ENCODE results near the gene WNT7A.

The WNT7A gene

GRCh38 chr3:13853978-13854296 lies 25.9 kb downstream of the WNT7A start:
- no peak overlapping the region for H3K9ac ChIP-seq (ENCODE audit: low read length in 2 of 2)
- H3K4me3 ChIP-seq (ENCODE audit: low read length in 2 of 2), result no peak overlapping the region
- peaks cover 0 to 3% of the 10 kb centered on the region in 2 donors for H3K9me3 ChIP-seq (ENCODE audit: control insufficient read depth in 2 of 2, low read length in 2 of 2)
- peaks cover 2 to 20% of the 10 kb centered on the region in 2 donors for H3K27me3 ChIP-seq (ENCODE audit: control insufficient read depth in 1 of 2, insufficient read depth in 2 of 2, low read length in 2 of 2)
- H3K4me1 ChIP-seq (ENCODE audit: control insufficient read depth, insufficient read depth, low read length), result no peaks in the 10 kb centered on the region
- no peak overlapping the region for H3K27ac ChIP-seq (ENCODE audit: low read length)
- H3K36me3 ChIP-seq (ENCODE audit: control insufficient read depth in 2 of 2, insufficient read depth in 2 of 2, low read length in 2 of 2), result no peaks in the 10 kb centered on the region

GRCh38 chr3:13853256-13853977 lies 26.5 kb downstream of the WNT7A start:
- no peak overlapping the region for H3K27ac ChIP-seq (ENCODE audit: low read length)
- H3K4me1 ChIP-seq (ENCODE audit: control insufficient read depth, insufficient read depth, low read length), result no peaks in the 10 kb centered on the region
- H3K36me3 ChIP-seq (ENCODE audit: control insufficient read depth in 2 of 2, insufficient read depth in 2 of 2, low read length in 2 of 2), result no peaks in the 10 kb centered on the region
- H3K9me3 ChIP-seq (ENCODE audit: control insufficient read depth in 2 of 2, low read length in 2 of 2), result peaks cover 0 to 4% of the 10 kb centered on the region in 2 donors
- H3K27me3 ChIP-seq (ENCODE audit: control insufficient read depth in 1 of 2, insufficient read depth in 2 of 2, low read length in 2 of 2), result peaks cover 2 to 15% of the 10 kb centered on the region in 2 donors
- no peak overlapping the region for H3K4me3 ChIP-seq (ENCODE audit: low read length in 2 of 2)
- H3K9ac ChIP-seq (ENCODE audit: low read length in 2 of 2), result no peak overlapping the region

- H3K9me3 ChIP-seq (ENCODE audit: control insufficient read depth in 2 of 2, low read length in 2 of 2), result peaks cover 0 to 4% of the 10 kb centered on the region in 2 donors
- no peaks in the 10 kb centered on the region for H3K4me1 ChIP-seq (ENCODE audit: control insufficient read depth, insufficient read depth, low read length)
- H3K4me3 ChIP-seq (ENCODE audit: low read length in 2 of 2), result no peak overlapping the region
- H3K9ac ChIP-seq (ENCODE audit: low read length in 2 of 2), result no peak overlapping the region
- peaks cover 2 to 12% of the 10 kb centered on the region in 2 donors for H3K27me3 ChIP-seq (ENCODE audit: control insufficient read depth in 1 of 2, insufficient read depth in 2 of 2, low read length in 2 of 2)
- H3K36me3 ChIP-seq (ENCODE audit: control insufficient read depth in 2 of 2, insufficient read depth in 2 of 2, low read length in 2 of 2), result no peaks in the 10 kb centered on the region
- no peak overlapping the region for H3K27ac ChIP-seq (ENCODE audit: low read length)
These were observed 27.2 kb downstream of the WNT7A start for GRCh38 chr3:13852638-13853009.

- Histone ChIP-seq H3K4me3 (ENCODE audit: low read length in 2 of 2) (no peak overlapping the region), H3K36me3 (ENCODE audit: control insufficient read depth in 2 of 2, insufficient read depth in 2 of 2, low read length in 2 of 2) (no peaks in the 10 kb centered on the region), H3K27me3 (ENCODE audit: control insufficient read depth in 1 of 2, insufficient read depth in 2 of 2, low read length in 2 of 2) (peaks cover 2 to 12% of the 10 kb centered on the region in 2 donors), H3K9me3 (ENCODE audit: control insufficient read depth in 2 of 2, low read length in 2 of 2) (peaks cover 0 to 4% of the 10 kb centered on the region in 2 donors), H3K9ac (ENCODE audit: low read length in 2 of 2) (no peak overlapping the region), H3K4me1 (ENCODE audit: control insufficient read depth, insufficient read depth, low read length) (no peaks in the 10 kb centered on the region), H3K27ac (ENCODE audit: low read length) (no peak overlapping the region)
These were observed 27.8 kb downstream of the WNT7A start for GRCh38 chr3:13851997-13852637.

- no peaks in the 10 kb centered on the region for H3K36me3 ChIP-seq (ENCODE audit: control insufficient read depth in 2 of 2, insufficient read depth in 2 of 2, low read length in 2 of 2)
- no peak overlapping the region for H3K27ac ChIP-seq (ENCODE audit: low read length)
- H3K4me3 ChIP-seq (ENCODE audit: low read length in 2 of 2), result no peak overlapping the region
- peaks cover 0 to 4% of the 10 kb centered on the region in 2 donors for H3K9me3 ChIP-seq (ENCODE audit: control insufficient read depth in 2 of 2, low read length in 2 of 2)
- no peak overlapping the region for H3K9ac ChIP-seq (ENCODE audit: low read length in 2 of 2)
- H3K27me3 ChIP-seq (ENCODE audit: control insufficient read depth in 1 of 2, insufficient read depth in 2 of 2, low read length in 2 of 2), result peaks cover 0 to 11% of the 10 kb centered on the region in 2 donors
- no peaks in the 10 kb centered on the region for H3K4me1 ChIP-seq (ENCODE audit: control insufficient read depth, insufficient read depth, low read length)
These were observed 28.6 kb downstream of the WNT7A start for GRCh38 chr3:13851091-13851849.

- Histone ChIP-seq H3K9me3 (ENCODE audit: control insufficient read depth in 2 of 2, low read length in 2 of 2) (peaks cover 0 to 4% of the 10 kb centered on the region in 2 donors), H3K4me1 (ENCODE audit: control insufficient read depth, insufficient read depth, low read length) (no peaks in the 10 kb centered on the region), H3K4me3 (ENCODE audit: low read length in 2 of 2) (no peak overlapping the region), H3K27me3 (ENCODE audit: control insufficient read depth in 1 of 2, insufficient read depth in 2 of 2, low read length in 2 of 2) (peaks cover 2 to 15% of the 10 kb centered on the region in 2 donors), H3K27ac (ENCODE audit: low read length) (no peak overlapping the region), H3K9ac (ENCODE audit: low read length in 2 of 2) (no peak overlapping the region), H3K36me3 (ENCODE audit: control insufficient read depth in 2 of 2, insufficient read depth in 2 of 2, low read length in 2 of 2) (no peaks in the 10 kb centered on the region)
These were observed 29.5 kb downstream of the WNT7A start for GRCh38 chr3:13850161-13850945.

- H3K36me3 ChIP-seq (ENCODE audit: control insufficient read depth in 2 of 2, insufficient read depth in 2 of 2, low read length in 2 of 2), result no peaks in the 10 kb centered on the region
- H3K27me3 ChIP-seq (ENCODE audit: control insufficient read depth in 1 of 2, insufficient read depth in 2 of 2, low read length in 2 of 2), result peaks cover 2 to 18% of the 10 kb centered on the region in 2 donors
- no peak overlapping the region for H3K4me3 ChIP-seq (ENCODE audit: low read length in 2 of 2)
- H3K4me1 ChIP-seq (ENCODE audit: control insufficient read depth, insufficient read depth, low read length), result no peaks in the 10 kb centered on the region
- H3K9me3 ChIP-seq (ENCODE audit: control insufficient read depth in 2 of 2, low read length in 2 of 2), result peaks cover 0 to 4% of the 10 kb centered on the region in 2 donors
- H3K27ac ChIP-seq (ENCODE audit: low read length), result no peak overlapping the region
- no peak overlapping the region for H3K9ac ChIP-seq (ENCODE audit: low read length in 2 of 2)
These were observed 30.9 kb downstream of the WNT7A start for GRCh38 chr3:13849018-13849417.

GRCh38 chr3:13846716-13847570 lies 32.9 kb downstream of the WNT7A start:
- Histone ChIP-seq H3K27me3 (ENCODE audit: control insufficient read depth in 1 of 2, insufficient read depth in 2 of 2, low read length in 2 of 2) (peaks cover 2 to 15% of the 10 kb centered on the region in 2 donors), H3K27ac (ENCODE audit: low read length) (no peak overlapping the region), H3K36me3 (ENCODE audit: control insufficient read depth in 2 of 2, insufficient read depth in 2 of 2, low read length in 2 of 2) (no peaks in the 10 kb centered on the region), H3K4me3 (ENCODE audit: low read length in 2 of 2) (no peak overlapping the region), H3K9me3 (ENCODE audit: control insufficient read depth in 2 of 2, low read length in 2 of 2) (peaks cover 0 to 4% of the 10 kb centered on the region in 2 donors), H3K4me1 (ENCODE audit: control insufficient read depth, insufficient read depth, low read length) (no peaks in the 10 kb centered on the region), H3K9ac (ENCODE audit: low read length in 2 of 2) (no peak overlapping the region)

- H3K27me3 ChIP-seq (ENCODE audit: control insufficient read depth in 1 of 2, insufficient read depth in 2 of 2, low read length in 2 of 2), result peaks cover 2 to 17% of the 10 kb centered on the region in 2 donors
- peaks cover 0 to 4% of the 10 kb centered on the region in 2 donors for H3K9me3 ChIP-seq (ENCODE audit: control insufficient read depth in 2 of 2, low read length in 2 of 2)
- H3K9ac ChIP-seq (ENCODE audit: low read length in 2 of 2), result no peak overlapping the region
- no peak overlapping the region for H3K27ac ChIP-seq (ENCODE audit: low read length)
- H3K4me3 ChIP-seq (ENCODE audit: low read length in 2 of 2), result no peak overlapping the region
- no peaks in the 10 kb centered on the region for H3K4me1 ChIP-seq (ENCODE audit: control insufficient read depth, insufficient read depth, low read length)
- no peaks in the 10 kb centered on the region for H3K36me3 ChIP-seq (ENCODE audit: control insufficient read depth in 2 of 2, insufficient read depth in 2 of 2, low read length in 2 of 2)
These were observed 33.6 kb downstream of the WNT7A start for GRCh38 chr3:13846238-13846637.
